NCI-H2029 treated with DMSO at 0.1 percent for 48 hours (cell line): ENCODE data around the gene RAB11B.
"Not testable (repeated sequence)": the region's sequence is repeated elsewhere in the genome, so short reads cannot be mapped to it uniquely, and the experiment has no call there.

Experiments used
- DNase-seq: peaks from one replicate; lab custom pipeline; 2025; lab: John Stamatoyannopoulos, UW

The RAB11B gene

DNA sequence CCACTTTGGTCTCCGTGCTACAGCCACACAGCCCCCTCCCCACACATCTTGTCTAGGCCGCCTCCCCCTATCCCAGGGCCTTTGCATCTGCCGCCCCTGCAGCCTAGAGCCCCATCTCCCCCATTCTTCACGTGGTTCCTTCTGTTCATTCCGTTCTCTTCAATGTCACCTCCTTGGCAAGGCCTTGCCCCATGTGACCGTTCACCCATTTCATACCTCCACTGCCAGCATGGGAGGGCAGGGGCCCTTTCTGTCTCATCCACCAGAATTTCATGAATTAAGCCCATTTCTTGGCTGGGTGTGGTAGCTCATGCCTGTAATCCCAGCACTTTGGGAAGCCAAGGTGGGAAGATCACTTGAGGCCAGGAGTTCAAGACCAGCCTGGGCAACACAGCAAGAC, 38.9 kb downstream of the RAB11B start:
- DNase-seq = no peak

DNA sequence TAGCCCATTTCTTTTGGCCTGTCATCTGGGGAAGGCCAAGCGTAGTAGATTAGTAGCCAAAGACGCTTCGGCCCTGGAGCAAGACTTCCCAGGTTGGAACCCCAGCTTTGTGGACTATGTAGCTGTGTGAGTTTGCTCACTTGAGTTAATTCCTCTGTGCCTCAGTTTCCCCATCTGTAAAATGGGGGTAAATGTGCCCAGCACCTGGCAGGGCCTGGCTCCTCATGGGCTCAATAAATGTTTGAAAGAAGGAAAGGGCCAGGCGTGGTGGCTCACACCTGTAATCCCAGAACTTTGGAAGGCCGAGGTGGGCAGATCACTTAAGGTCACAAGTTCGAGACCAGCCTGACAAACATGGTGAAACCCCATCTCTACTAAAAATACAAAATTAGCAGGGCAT, 39.7 kb downstream of the RAB11B start:
- no peak for DNase-seq

- DNase-seq = no peak
Measured at GRCh38 chr19:8430650-8431049, 40.5 kb downstream of the RAB11B start.

DNA sequence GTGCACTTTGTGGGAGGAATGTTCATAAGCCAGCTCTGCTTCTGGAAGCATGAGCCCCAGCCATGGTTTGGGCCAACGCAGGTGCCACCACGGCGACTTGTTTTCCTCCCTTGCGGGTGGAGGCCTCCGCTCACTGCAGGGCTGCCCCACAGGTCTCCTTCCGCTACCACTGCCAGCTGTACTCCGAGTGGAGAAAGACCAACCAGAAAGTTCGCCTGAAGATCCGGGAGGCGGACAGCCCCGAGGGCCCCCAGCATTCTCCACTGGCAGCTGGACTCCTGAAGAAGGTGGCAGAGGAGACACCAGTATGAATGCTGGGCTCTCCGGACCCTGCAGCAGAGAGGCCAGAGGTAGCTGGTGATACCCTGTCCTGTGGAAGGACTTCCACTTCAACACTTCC, 48.1 kb downstream of the RAB11B start:
- DNase-seq = no peak

DNA sequence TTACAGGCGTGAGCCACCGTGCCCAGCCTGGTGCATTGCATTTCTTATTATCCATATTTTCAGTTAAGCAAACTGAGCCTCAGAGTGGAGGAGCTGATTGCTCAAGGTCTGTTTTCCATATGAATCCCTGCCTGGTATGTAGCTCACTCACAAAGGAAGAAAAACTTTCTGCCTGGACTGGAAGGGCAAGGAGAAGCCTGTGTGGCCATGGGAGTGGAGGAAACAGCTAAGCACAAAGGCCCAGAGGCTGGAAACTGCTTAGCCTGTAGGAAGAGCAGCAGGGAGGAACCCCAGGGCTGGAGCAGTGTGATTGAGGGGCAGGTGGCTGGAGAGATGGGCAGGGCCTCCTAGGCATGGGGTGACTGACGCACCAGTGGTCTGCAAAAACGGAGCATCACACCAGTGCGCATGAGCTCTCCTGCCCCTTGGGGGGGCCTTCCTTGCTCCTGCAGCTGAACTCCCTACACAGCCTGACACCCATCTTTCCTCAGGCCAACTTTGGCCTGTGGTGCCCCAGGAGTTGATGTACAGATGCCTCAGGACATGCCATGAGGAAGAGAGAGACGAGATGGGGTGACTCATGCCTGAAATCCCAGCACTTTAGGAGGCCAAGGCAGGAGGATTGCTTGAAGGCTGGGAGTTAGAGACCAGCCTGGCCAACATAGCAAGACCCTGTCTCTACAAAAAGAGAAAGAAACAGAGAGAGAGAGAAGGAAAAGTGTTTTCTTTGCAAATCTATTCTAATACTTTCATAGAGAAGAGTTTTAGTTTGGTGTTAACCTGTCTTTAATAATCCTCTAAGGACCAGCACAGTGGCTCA, 51.8 kb downstream of the RAB11B start:
- DNase-seq = no peak

- DNase-seq = not testable (repeated sequence)
Measured at GRCh38 chr19:8444140-8444676, 54.0 kb downstream of the RAB11B start.

- DNase-seq = peak; percentile 92
Measured at GRCh38 chr19:8444677-8445487, 54.7 kb downstream of the RAB11B start, which contains the start of gene HNRNPM. TSS of gene HNRNPM (plus strand) at chr19:8444975. CDS start at chr19:8444999, 24 bp downstream.

- DNase-seq = peak; percentile 16
Measured at GRCh38 chr19:8445488-8446001, 55.4 kb downstream of the RAB11B start.

GRCh38 chr19:8446061-8446709, 56.0 kb downstream of the RAB11B start:
- DNase-seq = no peak

GRCh38 chr19:8449830-8450229, 59.7 kb downstream of the RAB11B start:
- no peak for DNase-seq

GRCh38 chr19:8451377-8451776, 61.2 kb downstream of the RAB11B start:
- no peak for DNase-seq

DNA sequence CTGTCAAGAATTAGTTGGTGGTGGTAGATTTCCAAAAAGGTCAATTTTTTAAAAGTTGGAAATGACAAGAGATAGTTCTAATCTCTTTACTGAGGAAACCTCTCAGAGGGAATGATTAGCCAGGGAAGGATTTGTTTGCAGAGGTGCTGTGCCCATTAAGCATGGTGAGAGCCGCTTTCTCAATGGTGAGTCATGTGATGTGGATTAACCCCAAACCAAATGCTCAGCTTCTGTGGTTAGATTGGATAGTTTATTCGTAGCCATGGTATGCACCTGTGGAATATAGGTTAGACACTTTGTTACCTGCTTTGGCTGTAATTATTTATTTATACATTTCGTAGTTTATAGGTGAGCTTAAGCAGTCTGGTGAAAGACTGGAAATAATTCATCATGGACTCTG, 61.7 kb downstream of the RAB11B start:
- DNase-seq = no peak

- DNase-seq = no peak
Measured at GRCh38 chr19:8452446-8453123, 62.4 kb downstream of the RAB11B start.

DNA sequence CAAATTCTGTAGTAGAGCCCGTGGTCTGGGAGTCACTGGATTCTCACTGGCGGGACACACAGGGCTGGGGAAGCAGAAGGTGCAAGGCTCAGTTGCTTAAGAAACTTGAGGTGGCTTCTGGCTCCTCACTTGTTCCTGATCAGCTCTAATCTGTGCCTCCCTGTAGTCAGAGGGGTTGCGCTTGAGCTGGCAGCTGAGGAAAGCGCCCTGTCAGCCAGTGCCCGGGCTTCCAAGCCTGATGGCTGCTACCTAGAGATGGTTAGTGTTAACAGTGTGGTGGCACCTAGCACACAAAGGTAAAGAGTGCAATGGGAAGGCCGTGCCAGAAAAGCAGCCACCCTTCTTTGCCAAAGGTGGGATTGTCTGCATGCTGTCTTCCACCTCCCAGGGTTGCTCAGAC, 63.5 kb downstream of the RAB11B start:
- no peak for DNase-seq
